H1 (cell line): ENCODE measurements around the gene HAND1. TPM values are rescaled to one million over a fixed set of nuclear protein-coding genes. Genes with fewer than 3 reads are reported as not detected.

ENCODE experiments used
- CTCF ChIA-PET: fragments of 300-600 bp; sonication (Branson Sonifier 250); formaldehyde crosslinking; loops from one replicate; lab custom pipeline; 2021; ENCODE audit not compliant: partially characterized antibody; lab: Charles Lee
- POLR2A ChIA-PET: fragments of 300-600 bp; sonication (Branson Sonifier 250); formaldehyde crosslinking; loops from one replicate; lab custom pipeline; 2021; ENCODE audit warnings: inconsistent platforms; ENCODE audit not compliant: partially characterized antibody; lab: Charles Lee
- DNase-seq, 2 experiments: peaks; one replicate each; pipeline versions ENCODE4 v3.0.0 to v3.0.0-alpha.2; 2010 to 2022; ENCODE audit warnings: low spot score in 2 of 2, low read depth in 1 of 2, mixed read lengths in 1 of 2
- FAIRE-seq: peaks from 2 replicates; lab custom pipeline; 2011; peaks lifted over from hg19 to GRCh38; lab: Jason Lieb, UNC
- H2AFZ ChIP-seq: 2 replicates; pipeline ENCODE4 v1.8.1; 2012; ENCODE audit warnings: low read length, inconsistent platforms
- H2AK5ac ChIP-seq: 2 replicates; pipeline ENCODE4 v1.6.1; 2013; ENCODE audit warnings: low read depth, low read length
- H2BK120ac ChIP-seq: replicated peaks from 2 replicates; pipeline ENCODE3; 2013; ENCODE audit warnings: low read depth, low read length, inconsistent platforms
- H2BK12ac ChIP-seq: 2 replicates; pipeline ENCODE4 v1.6.1; 2013; ENCODE audit warnings: low read depth, low read length
- H2BK15ac ChIP-seq: 2 replicates; pipeline ENCODE4 v1.6.1; 2013; ENCODE audit warnings: low read length
- H2BK20ac ChIP-seq: 2 replicates; pipeline ENCODE4 v1.6.1; 2013; ENCODE audit warnings: low read length
- H2BK5ac ChIP-seq: 2 replicates; pipeline ENCODE4 v1.6.1; 2013; ENCODE audit warnings: low read depth, low read length
- H3K14ac ChIP-seq: 2 replicates; pipeline ENCODE4 v1.6.1; 2013; ENCODE audit warnings: inconsistent platforms; ENCODE audit not compliant: insufficient read length
- H3K18ac ChIP-seq: 2 replicates; pipeline ENCODE4 v1.6.1; 2013; ENCODE audit warnings: low read length; ENCODE audit errors: extremely low read depth
- H3K23ac ChIP-seq: 2 replicates; pipeline ENCODE4 v1.6.1; 2013; ENCODE audit warnings: inconsistent platforms; ENCODE audit not compliant: insufficient read length
- H3K23me2 ChIP-seq: 2 replicates; pipeline ENCODE4 v1.6.1; 2013; ENCODE audit warnings: low read depth, low read length
- H3K27ac ChIP-seq: 2 replicates; pipeline ENCODE4 v1.6.1; 2011; ENCODE audit warnings: low read depth, low read length, inconsistent platforms
- H3K27me3 ChIP-seq, 4 experiments: replicated peaks in 1 of 4; 1 replicate in 1 of 4; 2 replicates in 3 of 4; pipeline versions ENCODE4 v1.6.1 to v1.8.1; 2011 to 2013; ENCODE audit warnings: low read length in 3 of 4, mild to moderate bottlenecking in 3 of 4, inconsistent platforms in 2 of 4, mixed read lengths in 2 of 4, moderate library complexity in 1 of 4; ENCODE audit not compliant: control insufficient read depth in 3 of 4, insufficient read depth in 3 of 4; ENCODE audit errors: extremely low read depth in 1 of 4
- H3K36me3 ChIP-seq, 4 experiments: 2 replicates each; pipeline versions ENCODE4 v1.6.1 to v1.8.1; 2011 to 2013; ENCODE audit warnings: mild to moderate bottlenecking in 4 of 4, low read length in 3 of 4, moderate library complexity in 2 of 4, control low read depth in 1 of 4, inconsistent platforms in 1 of 4; ENCODE audit not compliant: insufficient read depth in 4 of 4, control insufficient read depth in 2 of 4
- H3K4ac ChIP-seq: replicated peaks from 2 replicates; pipeline ENCODE3; 2013; ENCODE audit warnings: low read length, low read depth, mixed read lengths, inconsistent platforms; ENCODE audit not compliant: insufficient read length
- H3K4me1 ChIP-seq, 4 experiments: replicated peaks in 1 of 4; 1 replicate in 1 of 4; 2 replicates in 3 of 4; pipeline versions ENCODE4 v1.6.1 to v1.8.1; 2011 to 2013; ENCODE audit warnings: low read length in 3 of 4, inconsistent platforms in 2 of 4, mixed read lengths in 1 of 4; ENCODE audit not compliant: insufficient read depth in 4 of 4, control insufficient read depth in 3 of 4
- H3K4me2 ChIP-seq, 2 experiments: 2 replicates each; pipeline versions ENCODE4 v1.6.1 to v1.8.1; 2011 to 2013; ENCODE audit warnings: low read depth in 2 of 2, low read length in 2 of 2, control low read depth in 1 of 2, inconsistent platforms in 1 of 2, mild to moderate bottlenecking in 1 of 2; ENCODE audit not compliant: insufficient read depth in 1 of 2
- H3K4me3 ChIP-seq, 4 experiments: fragments of 200-600, 300-600 bp in 1 of 4; sonication (generic), shearing (Covaris generic), sonication (Bioruptor Twin) in 1 of 4; 2 replicates each; pipeline versions ENCODE4 v1.5.1 to v1.8.1; 2011 to 2016; ENCODE audit warnings: low read length in 4 of 4, low read depth in 3 of 4, control low read depth in 2 of 4, inconsistent platforms in 2 of 4, mild to moderate bottlenecking in 2 of 4, mixed read lengths in 1 of 4, moderate library complexity in 1 of 4; ENCODE audit not compliant: insufficient read depth in 2 of 4; ENCODE audit errors: extremely low read depth in 1 of 4
- H3K56ac ChIP-seq: replicated peaks from 2 replicates; pipeline ENCODE3; 2013; ENCODE audit warnings: low read depth, mild to moderate bottlenecking, mixed read lengths, low read length, inconsistent platforms; ENCODE audit not compliant: insufficient read length
- H3K79me1 ChIP-seq: 2 replicates; pipeline ENCODE4 v1.6.1; 2013; ENCODE audit warnings: low read depth, low read length, control low read depth
- H3K79me2 ChIP-seq, 2 experiments: 2 replicates each; pipeline versions ENCODE4 v1.6.1 to v1.8.1; 2012 to 2013; ENCODE audit warnings: low read length in 2 of 2, mild to moderate bottlenecking in 2 of 2, inconsistent platforms in 1 of 2; ENCODE audit not compliant: insufficient read depth in 2 of 2, control insufficient read depth in 1 of 2
- H3K9ac ChIP-seq, 4 experiments: replicated peaks in 1 of 4; 1 replicate in 1 of 4; 2 replicates in 3 of 4; pipeline versions ENCODE4 v1.6.1 to v1.8.1; 2011 to 2013; ENCODE audit warnings: low read depth in 3 of 4, low read length in 3 of 4, control low read depth in 2 of 4, mild to moderate bottlenecking in 2 of 4, moderate library complexity in 2 of 4, inconsistent platforms in 1 of 4; ENCODE audit errors: extremely low read depth in 1 of 4
- H3K9me3 ChIP-seq, 2 experiments: 2 replicates each; pipeline versions ENCODE4 v1.6.1 to v1.8.1; 2012 to 2013; ENCODE audit warnings: mild to moderate bottlenecking in 2 of 2, moderate library complexity in 2 of 2, control low read depth in 1 of 2, inconsistent platforms in 1 of 2, low read depth in 1 of 2, low read length in 1 of 2, mixed read lengths in 1 of 2; ENCODE audit not compliant: insufficient read depth in 2 of 2
- H4K20me1 ChIP-seq, 2 experiments: replicated peaks in 1 of 2; 2 replicates each; pipeline versions ENCODE3 to v1.8.1; 2011 to 2013; ENCODE audit warnings: inconsistent platforms in 2 of 2, low read length in 2 of 2, mild to moderate bottlenecking in 1 of 2; ENCODE audit not compliant: insufficient read depth in 2 of 2, control insufficient read depth in 1 of 2
- H4K5ac ChIP-seq: 2 replicates; pipeline ENCODE4 v1.6.1; 2013; ENCODE audit warnings: low read length, low read depth, mixed read lengths, inconsistent platforms; ENCODE audit not compliant: insufficient read length
- H4K8ac ChIP-seq: 2 replicates; pipeline ENCODE4 v1.8.0; 2013; ENCODE audit warnings: mild to moderate bottlenecking, moderate library complexity, low read length, inconsistent platforms; ENCODE audit not compliant: insufficient read depth; ENCODE audit errors: extremely low read depth
- H4K91ac ChIP-seq: replicated peaks from 2 replicates; pipeline ENCODE3; 2013; ENCODE audit warnings: low read length, mixed read lengths, inconsistent platforms; ENCODE audit not compliant: insufficient read length
- ATF2 ChIP-seq: IDR thresholded peaks from 2 replicates; pipeline ENCODE4 v1.6.1; 2012; ENCODE audit warnings: low read length, inconsistent platforms
- BACH1 ChIP-seq: IDR thresholded peaks from 2 replicates; pipeline ENCODE4 v1.6.1; 2012; ENCODE audit warnings: low read length, improper control_type of control experiment
- GABPA ChIP-seq: IDR thresholded peaks from 2 replicates; pipeline ENCODE4 v1.6.1; 2011; ENCODE audit warnings: mild to moderate bottlenecking, low read length, moderate library complexity, borderline replicate concordance; ENCODE audit not compliant: insufficient read depth
- GTF2F1 ChIP-seq: IDR thresholded peaks from 2 replicates; pipeline ENCODE4 v1.6.1; 2012; ENCODE audit warnings: low read depth, low read length, improper control_type of control experiment, borderline replicate concordance
- HDAC2 ChIP-seq, 2 experiments: fragments of 300-600 bp in 1 of 2; sonication (generic) in 1 of 2; IDR thresholded peaks; 2 replicates each; pipeline ENCODE4 v1.6.1; 2011 to 2012; ENCODE audit warnings: low read depth in 2 of 2, low read length in 2 of 2, mild to moderate bottlenecking in 2 of 2, moderate library complexity in 2 of 2, borderline replicate concordance in 1 of 2, inconsistent platforms in 1 of 2
- KDM5A ChIP-seq: fragments of 200-600 bp; IDR thresholded peaks from 2 replicates; pipeline ENCODE4 v1.7.1; 2012; ENCODE audit warnings: mild to moderate bottlenecking, low read length, inconsistent platforms, mixed read lengths
- PHF8 ChIP-seq: fragments of 200-600 bp; sonication (generic); conservative IDR thresholded peaks from 2 replicates; pipeline ENCODE4 v1.7.1; 2012; ENCODE audit warnings: low read depth, mild to moderate bottlenecking, inconsistent platforms, low read length, moderate library complexity
- RXRA ChIP-seq: IDR thresholded peaks from 2 replicates; pipeline ENCODE4 v1.6.1; 2011; ENCODE audit warnings: low read depth, mild to moderate bottlenecking, low read length, moderate library complexity; ENCODE audit not compliant: insufficient read depth
- SIN3A ChIP-seq, 2 experiments: IDR thresholded peaks in 1 of 2; conservative IDR thresholded peaks in 1 of 2; 2 replicates each; pipeline ENCODE4 v1.6.1; 2011 to 2012; ENCODE audit warnings: low read length in 2 of 2, improper control_type of control experiment in 1 of 2, low read depth in 1 of 2, mild to moderate bottlenecking in 1 of 2
- SP2 ChIP-seq: IDR thresholded peaks from 2 replicates; pipeline ENCODE4 v1.6.1; 2012; ENCODE audit warnings: mild to moderate bottlenecking, low read length, inconsistent platforms
- SRF ChIP-seq: IDR thresholded peaks from 2 replicates; pipeline ENCODE4 v1.6.1; 2011; ENCODE audit warnings: mild to moderate bottlenecking, low read depth, low read length, moderate library complexity
- YY1 ChIP-seq: IDR thresholded peaks from 2 replicates; pipeline ENCODE4 v1.6.1; 2011; ENCODE audit warnings: low read depth, mild to moderate bottlenecking, low read length
- WGBS, 2 experiments: shearing (Covaris generic) in 1 of 2; methylation state at CpG; one replicate each; pipeline versions ENCODE4 v1.1.6 to v1.1.7; 2013 to 2015; ENCODE audit warnings: low lambda C conversion rate in 2 of 2, mixed read lengths in 2 of 2, inconsistent platforms in 1 of 2, low coverage in 1 of 2, missing lambda C conversion rate in 1 of 2; ENCODE audit not compliant: insufficient replicate concordance in 2 of 2, insufficient coverage in 1 of 2, insufficient read length in 1 of 2; ENCODE audit errors: extremely low coverage in 1 of 2, missing lambda C conversion rate in 1 of 2; 5-methylcytosine and 5-hydroxymethylcytosine counted together
- polyA plus RNA-seq, 7 experiments: library from polyadenylated mRNA; depleted of rRNA in 3 of 7; stranded (reverse) in 5 of 7; unstranded in 2 of 7; fragments of >200 nt in 5 of 7; fragments of 200-250 nt in 2 of 7; gene quantifications; 1 replicate in 5 of 7; 2 replicates in 1 of 7; 4 replicates in 1 of 7; pipeline versions ENCODE4 v1.2.1 to v1.2.3, GENCODE V29; 2011 to 2013; ENCODE audit warnings: missing spikeins in 2 of 7, mixed read lengths in 2 of 7
- total RNA-seq: library from RNA; stranded (reverse); fragmentation: NEBNext Ultra II Directional; extraction: Animal tissue kit (Norgen Biotek cat#: 25700); gene quantifications from 2 replicates; pipeline ENCODE4 v1.2.1, GENCODE V29; 2021

HAND1 gene
- total and polyA plus RNA-seq, 2 of the 8 experiments (the other 6 are each of a cell fraction or from before 2014, with no cell fraction given) = 0.06 TPM; not detected in 1

GRCh38 chr5:154518438-154518867 is 40.4 kb upstream of the HAND1 start:
- Histone ChIP-seq H3K18ac (no peak overlapping the region), H3K56ac (no peak overlapping the region), H3K27me3 (peaks cover 0 to 4% (median 3%) of the 10 kb centered on the region in 4 experiments; a peak in 2 of 7 replicates), H3K14ac (no peak overlapping the region), H3K79me1 (no peaks in the 10 kb centered on the region), H3K36me3 (no peaks in the 10 kb centered on the region), H3K27ac (no peak overlapping the region), H2BK20ac (no peak overlapping the region), H3K4me1 (peaks cover 0 to 7% (median under 1%) of the 10 kb centered on the region in 4 experiments; a peak in 4 of 7 replicates), H3K4me3 (no peak overlapping the region), H3K4ac (no peak overlapping the region), H4K91ac (no peak overlapping the region), H3K23me2 (no peaks in the 10 kb centered on the region; the same call in 1 of the 2 replicates), H4K20me1 (no peaks in the 10 kb centered on the region), H2BK120ac (no peak overlapping the region), H2BK12ac (no peak overlapping the region), H2AFZ (no peak overlapping the region), H3K79me2 (no peaks in the 10 kb centered on the region), H2BK15ac (no peak overlapping the region), H3K9ac (no peak overlapping the region), H3K9me3 (no peaks in the 10 kb centered on the region), H4K8ac (no peak overlapping the region), H4K5ac (no peak overlapping the region), H2AK5ac (no peak overlapping the region), H3K4me2 (no peak overlapping the region), H2BK5ac (no peak overlapping the region), H3K23ac (no peak overlapping the region)
- ChIA-PET CTCF (interaction anchor here (0.6 to 7.5 kb wide), 11 partner anchors 7 to 122 kb away, joined by 3 to 87 read pairs (median 6); no protein-coding TSS in a partner anchor), POLR2A (no interaction called here)
- DNase-seq (no peak), FAIRE-seq (no peak)
- 75% methylated on average over 8 of the region's 8 CpGs; no CpG with 5 or more reads in 1 of the 2 experiments for WGBS, 2 experiments
- TF ChIP-seq GABPA (no peak), GTF2F1 (no peak), YY1 (no peak), KDM5A (no peak), PHF8 (no peak), SIN3A (conservative IDR thresholded peaks at IDR 0.05 in 1 of 2, IDR thresholded peaks at IDR 0.05 in 1 of 2; ENCODE audit: low read depth in 1 of 2, low read length in 2 of 2) (no peak), SP2 (no peak), RXRA (no peak), SRF (no peak), ATF2 (no peak), HDAC2 (IDR thresholded peaks at IDR 0.05; ENCODE audit: borderline replicate concordance in 1 of 2, low read depth in 2 of 2, low read length in 2 of 2) (no peak), BACH1 (no peak)
